ENCODE results near the gene MYL4. TPM values are rescaled to one million over a fixed set of nuclear protein-coding genes. Genes with fewer than 3 reads are reported as not detected.

MYL4 gene
- total and polyA plus RNA-seq, 10 of the 15 experiments (the other 5 are each of a cell fraction or from before 2014, with no cell fraction given), result 0.23 to 1.6 (median 0.58) TPM; not detected in 3

- TF ChIP-seq CREB1 (IDR thresholded peaks at IDR 0.05; ENCODE audit: low read depth), result no peak
- TF ChIP-seq MAX (IDR thresholded peaks at IDR 0.05; ENCODE audit: low read depth, low read length), result peak; percentile 37; the same call in 1 of the 2 replicates
- peak; percentile 80 for TF ChIP-seq DPF2 (IDR thresholded peaks at IDR 0.05)
- TF ChIP-seq TARDBP (IDR thresholded peaks at IDR 0.05; ENCODE audit: borderline replicate concordance), result no peak
- TF ChIP-seq USF2 (IDR thresholded peaks at IDR 0.05; ENCODE audit: borderline replicate concordance, low read depth, low read length), result no peak
- TF ChIP-seq SP1 (IDR thresholded peaks at IDR 0.05; ENCODE audit: low read depth, low read length), result no peak
- no peak for TF ChIP-seq CEBPZ (IDR thresholded peaks at IDR 0.05; ENCODE audit: low read depth, low read length)
- TF ChIP-seq ZNF687 (IDR thresholded peaks at IDR 0.05), result 0 out of 2 replicates have a peak, but pooled peaks have one; percentile 57
- TF ChIP-seq POLR2AphosphoS5 (IDR thresholded peaks at IDR 0.05; ENCODE audit: low read length), result peak; percentile 60; the same call in 1 of the 2 replicates
- no peak for TF ChIP-seq CEBPB (IDR thresholded peaks at IDR 0.05; ENCODE audit: borderline replicate concordance in 1 of 2, low read depth in 2 of 2, low read length in 2 of 2)
- TF ChIP-seq STAT1 (conservative IDR thresholded peaks at IDR 0.05), result no peak
- peak; percentile 99 for TF ChIP-seq HDAC6 (IDR thresholded peaks at IDR 0.05; ENCODE audit: unreplicated experiment)
- peak in 1 of 2 experiments; percentile 81; a peak in 2 of 3 replicates for TF ChIP-seq EGR1 (IDR thresholded peaks at IDR 0.05; ENCODE audit: borderline replicate concordance in 1 of 2, low read depth in 2 of 2, low read length in 2 of 2)
- no peak for TF ChIP-seq PBX3 (IDR thresholded peaks at IDR 0.05; ENCODE audit: insufficient replicate concordance, low read depth, low read length)
- peak; percentile 94 for TF ChIP-seq SMARCA5 (IDR thresholded peaks at IDR 0.05)
- TF ChIP-seq CHD1 (IDR thresholded peaks at IDR 0.05; ENCODE audit: low read depth, low read length), result 0 out of 2 replicates have a peak, but pooled peaks have one; percentile 57
- TF ChIP-seq NFYB (IDR thresholded peaks at IDR 0.05; ENCODE audit: insufficient read depth, low read depth, low read length), result no peak
- no peak for TF ChIP-seq ZNF384 (IDR thresholded peaks at IDR 0.05; ENCODE audit: borderline replicate concordance, low read depth, low read length)
- no peak for TF ChIP-seq TCF7 (IDR thresholded peaks at IDR 0.05; ENCODE audit: borderline replicate concordance)
- TF ChIP-seq EED (IDR thresholded peaks at IDR 0.05; ENCODE audit: low read depth), result 0 out of 2 replicates have a peak, but pooled peaks have one; percentile 2
Measured at GRCh38 chr17:47253541-47254402, 44.6 kb downstream of the MYL4 start, which contains the start of gene ITGB3 (continued).

All from GM12878 (cell line).